Esophagus muscularis mucosa (tissue), 4 donors: ENCODE measurements around the gene RECK.

Experiments
- EP300 ChIP-seq: sonication (generic); formaldehyde crosslinking; IDR thresholded peaks from one replicate; pipeline ENCODE4 v1.6.1; 2017; ENCODE audit warnings: antibody characterized with exemption
- POLR2A ChIP-seq: fragments of 450-650 bp; IDR thresholded peaks from one replicate; pipeline ENCODE4 v1.6.1; 2017; ENCODE audit warnings: antibody characterized with exemption, moderate library complexity, mild to moderate bottlenecking, low read depth
- POLR2AphosphoS5 ChIP-seq, 2 donors: sonication (generic); formaldehyde crosslinking; IDR thresholded peaks; one replicate each; pipeline ENCODE4 v1.6.1; 2017; ENCODE audit warnings: antibody characterized with exemption in 2 of 2
- TF ChIP-seq, protein P1 (sequence below), 3 experiments: fragments of 200-600 bp in 2 of 3; fragments of 450-650 bp in 1 of 3; sonication (generic) in 2 of 3; IDR thresholded peaks; one replicate each; pipeline ENCODE4 v1.5.1; 2017 to 2019; ENCODE audit warnings: antibody characterized with exemption in 3 of 3, mild to moderate bottlenecking in 2 of 3, moderate library complexity in 1 of 3

DNA sequence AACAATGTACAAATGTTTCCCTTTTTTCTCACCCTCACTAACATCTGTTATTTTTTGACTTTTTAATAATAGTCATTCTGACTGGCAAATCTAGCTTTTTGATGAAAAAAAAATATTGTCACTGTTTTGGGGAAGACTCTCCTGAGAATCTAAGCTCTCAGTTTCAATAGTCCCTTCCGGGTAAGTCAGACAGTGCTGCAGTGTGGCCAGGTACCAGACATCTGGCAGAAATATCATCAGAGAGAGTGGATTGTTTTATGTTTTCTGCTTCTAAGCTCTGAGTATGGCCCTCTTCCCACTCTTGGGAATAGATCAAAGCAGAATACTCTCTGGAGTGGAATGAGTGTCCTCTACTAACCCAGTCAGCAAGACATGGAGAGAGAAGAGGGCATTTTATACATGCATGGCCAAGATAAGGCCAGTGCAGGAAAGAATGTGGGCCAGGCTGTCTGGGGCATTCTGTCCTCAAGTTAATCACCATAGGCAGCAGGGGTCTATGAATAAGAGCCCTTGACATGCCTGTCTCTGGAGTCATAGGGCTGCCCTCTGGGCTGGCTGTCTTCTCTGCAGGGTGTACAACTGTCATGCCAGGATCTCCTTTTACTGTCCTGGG is 40.2 kb upstream of the RECK start:
- TF ChIP-seq POLR2AphosphoS5 (IDR thresholded peaks at IDR 0.05) (no peak), EP300 (no peak), POLR2A (no peak)
- TF ChIP-seq, protein P1, sequence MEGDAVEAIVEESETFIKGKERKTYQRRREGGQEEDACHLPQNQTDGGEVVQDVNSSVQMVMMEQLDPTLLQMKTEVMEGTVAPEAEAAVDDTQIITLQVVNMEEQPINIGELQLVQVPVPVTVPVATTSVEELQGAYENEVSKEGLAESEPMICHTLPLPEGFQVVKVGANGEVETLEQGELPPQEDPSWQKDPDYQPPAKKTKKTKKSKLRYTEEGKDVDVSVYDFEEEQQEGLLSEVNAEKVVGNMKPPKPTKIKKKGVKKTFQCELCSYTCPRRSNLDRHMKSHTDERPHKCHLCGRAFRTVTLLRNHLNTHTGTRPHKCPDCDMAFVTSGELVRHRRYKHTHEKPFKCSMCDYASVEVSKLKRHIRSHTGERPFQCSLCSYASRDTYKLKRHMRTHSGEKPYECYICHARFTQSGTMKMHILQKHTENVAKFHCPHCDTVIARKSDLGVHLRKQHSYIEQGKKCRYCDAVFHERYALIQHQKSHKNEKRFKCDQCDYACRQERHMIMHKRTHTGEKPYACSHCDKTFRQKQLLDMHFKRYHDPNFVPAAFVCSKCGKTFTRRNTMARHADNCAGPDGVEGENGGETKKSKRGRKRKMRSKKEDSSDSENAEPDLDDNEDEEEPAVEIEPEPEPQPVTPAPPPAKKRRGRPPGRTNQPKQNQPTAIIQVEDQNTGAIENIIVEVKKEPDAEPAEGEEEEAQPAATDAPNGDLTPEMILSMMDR (IDR thresholded peaks at IDR 0.05), result no peak
